Osteoblast (primary cell): ENCODE data around the gene RNGTT. TPM values are rescaled to one million over a fixed set of nuclear protein-coding genes. Genes with fewer than 3 reads are reported as not detected.
"Not testable (repeated sequence)": the region's sequence is repeated elsewhere in the genome, so short reads cannot be mapped to it uniquely, and the experiment has no call there.

Source experiments
- DNase-seq: peaks from one replicate; pipeline ENCODE4 v3.0.0; 2011; ENCODE audit warnings: low spot score, mixed read lengths; ENCODE audit not compliant: insufficient read length; ENCODE audit errors: missing footprints
- H2AFZ ChIP-seq: 2 replicates; pipeline ENCODE4 v1.6.0; 2011; ENCODE audit warnings: mild to moderate bottlenecking, low read length
- H3K27ac ChIP-seq: 2 replicates; pipeline ENCODE4 v1.5.1; 2011; ENCODE audit warnings: mild to moderate bottlenecking, low read depth, low read length, moderate library complexity
- H3K27me3 ChIP-seq: 2 replicates; pipeline ENCODE4 v1.6.0; 2012; ENCODE audit warnings: mild to moderate bottlenecking, control low read depth, inconsistent platforms, low read length, moderate library complexity; ENCODE audit not compliant: insufficient read depth
- H3K36me3 ChIP-seq: 2 replicates; pipeline ENCODE4 v1.5.1; 2011; ENCODE audit warnings: mild to moderate bottlenecking, low read length, control low read depth, moderate library complexity; ENCODE audit not compliant: insufficient read depth
- H3K4me1 ChIP-seq: 2 replicates; pipeline ENCODE4 v1.5.1; 2011; ENCODE audit warnings: mild to moderate bottlenecking, low read length, control low read depth, moderate library complexity; ENCODE audit not compliant: insufficient read depth
- H3K4me2 ChIP-seq: 2 replicates; pipeline ENCODE4 v1.6.0; 2011; ENCODE audit warnings: mild to moderate bottlenecking, low read length; ENCODE audit not compliant: insufficient read depth
- H3K4me3 ChIP-seq: fragments of 200-600 bp; sonication (generic); 3 replicates; pipeline ENCODE4 v1.5.1; 2012; ENCODE audit warnings: mild to moderate bottlenecking, low read length, inconsistent platforms; ENCODE audit not compliant: insufficient read depth
- H3K79me2 ChIP-seq: 2 replicates; pipeline ENCODE4 v1.6.0; 2012; ENCODE audit warnings: mild to moderate bottlenecking, low read length, control low read depth, inconsistent platforms; ENCODE audit not compliant: insufficient read depth
- H3K9me3 ChIP-seq: 2 replicates; pipeline ENCODE4 v1.5.1; 2011; ENCODE audit warnings: low read depth, low read length, control low read depth
- H4K20me1 ChIP-seq: 2 replicates; pipeline ENCODE4 v1.6.0; 2012; ENCODE audit warnings: mild to moderate bottlenecking, low read length, control low read depth; ENCODE audit not compliant: insufficient read depth
- CTCF ChIP-seq: IDR thresholded peaks from 2 replicates; pipeline ENCODE4 v1.5.1; 2011; ENCODE audit warnings: mild to moderate bottlenecking, low read depth, low read length, moderate library complexity; ENCODE audit errors: extremely low read depth
- total RNA-seq: library from RNA; depleted of rRNA; stranded (reverse); fragments of >200 nt; gene quantifications from 2 replicates; pipeline ENCODE4 v1.2.3, GENCODE V29; 2012

RNGTT gene
- total RNA-seq, 1 donor, result 19.2 TPM

GRCh38 chr6:88913471-88913870, 49.9 kb downstream of the RNGTT start:
- no peaks in the 10 kb centered on the region for H3K4me1 ChIP-seq
- no peak overlapping the region for H3K27ac ChIP-seq
- H2AFZ ChIP-seq, result no peak overlapping the region
- H4K20me1 ChIP-seq, result peaks cover 33% of the 10 kb centered on the region
- no peak overlapping the region for H3K4me3 ChIP-seq
- DNase-seq, result no peak
- H3K79me2 ChIP-seq, result peaks cover 19% of the 10 kb centered on the region
- no peaks in the 10 kb centered on the region for H3K27me3 ChIP-seq
- TF ChIP-seq CTCF, result no peak
- no peaks in the 10 kb centered on the region for H3K36me3 ChIP-seq
- no peaks in the 10 kb centered on the region for H3K9me3 ChIP-seq
- H3K4me2 ChIP-seq, result no peak overlapping the region

- Histone ChIP-seq H3K27ac (no peak overlapping the region), H3K4me2 (no peak overlapping the region), H3K36me3 (no peaks in the 10 kb centered on the region), H3K79me2 (peaks cover 22% of the 10 kb centered on the region), H3K4me1 (no peaks in the 10 kb centered on the region), H2AFZ (no peak overlapping the region), H3K9me3 (no peaks in the 10 kb centered on the region), H3K27me3 (no peaks in the 10 kb centered on the region), H4K20me1 (peaks cover 37% of the 10 kb centered on the region), H3K4me3 (no peak overlapping the region)
- no peak for DNase-seq
- TF ChIP-seq CTCF, result no peak
Measured at GRCh38 chr6:88910922-88911778, 52.3 kb downstream of the RNGTT start.

GRCh38 chr6:88908598-88909548, 54.5 kb downstream of the RNGTT start:
- no peak for TF ChIP-seq CTCF
- peaks cover 22% of the 10 kb centered on the region for H3K79me2 ChIP-seq

GRCh38 chr6:88907148-88907547, 56.3 kb downstream of the RNGTT start:
- not testable (repeated sequence) for H3K9me3 ChIP-seq, H3K4me3 ChIP-seq, H3K4me2 ChIP-seq, H3K36me3 ChIP-seq, H3K27me3 ChIP-seq, H3K4me1 ChIP-seq, DNase-seq, H2AFZ ChIP-seq, H3K27ac ChIP-seq
- H3K79me2 ChIP-seq, result peaks cover 15% of the 10 kb centered on the region
- peaks cover 23% of the 10 kb centered on the region for H4K20me1 ChIP-seq

More at GRCh38 chr6:88908598-88909548, 54.5 kb downstream of the RNGTT start:
- Histone ChIP-seq H3K4me1 (no peaks in the 10 kb centered on the region), H4K20me1 (peaks cover 35% of the 10 kb centered on the region), H3K4me2 (no peak overlapping the region), H3K36me3 (peaks cover 3% of the 10 kb centered on the region), H2AFZ (no peak overlapping the region), H3K9me3 (no peaks in the 10 kb centered on the region), H3K4me3 (no peak overlapping the region), H3K27ac (no peak overlapping the region), H3K27me3 (no peaks in the 10 kb centered on the region)
- DNase-seq, result no peak
